Peyer's patch (tissue), 4 donors: Measurements from ENCODE around the gene SH3RF1.

Experiments
- POLR2A ChIP-seq, 2 donors: fragments of 450-650 bp; IDR thresholded peaks; one replicate each; pipeline ENCODE4 v1.5.1; 2017; ENCODE audit warnings: antibody characterized with exemption in 2 of 2, mild to moderate bottlenecking in 2 of 2, moderate library complexity in 2 of 2
- TF ChIP-seq, protein P1 (sequence below), 6 experiments: fragments of 450-650 bp in 4 of 6; fragments of 200-600 bp in 2 of 6; sonication (generic) in 1 of 6; IDR thresholded peaks; one replicate each; pipeline ENCODE4 v1.5.1; 2017 to 2019; ENCODE audit warnings: antibody characterized with exemption in 6 of 6, mild to moderate bottlenecking in 3 of 6, moderate library complexity in 1 of 6

DNA sequence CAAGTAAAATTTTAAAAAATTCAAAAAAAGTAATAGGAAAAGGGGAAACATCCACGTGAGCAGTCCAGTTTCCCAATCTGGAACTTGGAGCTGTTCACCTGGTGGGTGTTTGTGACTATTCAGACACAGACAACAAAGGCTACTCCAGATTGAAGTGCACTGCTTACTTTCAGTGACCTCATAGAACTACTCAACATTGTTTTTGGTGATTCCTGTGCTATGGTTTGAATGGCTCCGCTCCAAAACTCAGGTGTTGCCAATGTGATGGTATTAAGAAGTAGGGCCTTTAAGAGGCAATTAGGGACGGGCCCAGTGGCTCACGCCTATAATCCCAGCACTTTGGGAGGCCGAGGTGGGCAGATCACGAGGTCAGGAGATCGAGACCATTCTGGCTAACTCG is 22.1 kb downstream of the SH3RF1 start:
- TF ChIP-seq, protein P1, sequence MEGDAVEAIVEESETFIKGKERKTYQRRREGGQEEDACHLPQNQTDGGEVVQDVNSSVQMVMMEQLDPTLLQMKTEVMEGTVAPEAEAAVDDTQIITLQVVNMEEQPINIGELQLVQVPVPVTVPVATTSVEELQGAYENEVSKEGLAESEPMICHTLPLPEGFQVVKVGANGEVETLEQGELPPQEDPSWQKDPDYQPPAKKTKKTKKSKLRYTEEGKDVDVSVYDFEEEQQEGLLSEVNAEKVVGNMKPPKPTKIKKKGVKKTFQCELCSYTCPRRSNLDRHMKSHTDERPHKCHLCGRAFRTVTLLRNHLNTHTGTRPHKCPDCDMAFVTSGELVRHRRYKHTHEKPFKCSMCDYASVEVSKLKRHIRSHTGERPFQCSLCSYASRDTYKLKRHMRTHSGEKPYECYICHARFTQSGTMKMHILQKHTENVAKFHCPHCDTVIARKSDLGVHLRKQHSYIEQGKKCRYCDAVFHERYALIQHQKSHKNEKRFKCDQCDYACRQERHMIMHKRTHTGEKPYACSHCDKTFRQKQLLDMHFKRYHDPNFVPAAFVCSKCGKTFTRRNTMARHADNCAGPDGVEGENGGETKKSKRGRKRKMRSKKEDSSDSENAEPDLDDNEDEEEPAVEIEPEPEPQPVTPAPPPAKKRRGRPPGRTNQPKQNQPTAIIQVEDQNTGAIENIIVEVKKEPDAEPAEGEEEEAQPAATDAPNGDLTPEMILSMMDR (IDR thresholded peaks at IDR 0.05) = no peak
- no peak for TF ChIP-seq POLR2A (IDR thresholded peaks at IDR 0.05)
